Thyroid gland (tissue), 4 donors: ENCODE measurements around the gene THOC2. TPM values are rescaled to one million over a fixed set of nuclear protein-coding genes. Genes with fewer than 3 reads are reported as not detected.
"Not testable (repeated sequence)": the region's sequence is repeated elsewhere in the genome, so short reads cannot be mapped to it uniquely, and the experiment has no call there.

Experiments used
- DNase-seq, 2 donors: peaks; one replicate each; pipeline ENCODE4 v3.0.0-alpha.2; 2019
- H3K27ac ChIP-seq, 3 donors: fragments of 200-600 bp; sonication (generic); 1 replicate in 2 of 3; 2 replicates in 1 of 3; pipeline ENCODE4 v1.5.1; 2016 to 2019; ENCODE audit warnings: mild to moderate bottlenecking in 1 of 3, moderate library complexity in 1 of 3
- H3K27me3 ChIP-seq: fragments of 200-600 bp; sonication (generic); one replicate; pipeline ENCODE4 v1.5.1; 2019
- H3K36me3 ChIP-seq, 2 donors: fragments of 200-600 bp; sonication (generic); one replicate each; pipeline ENCODE4 v1.5.1; 2016 to 2019
- H3K4me1 ChIP-seq, 2 donors: fragments of 200-600 bp; sonication (generic); one replicate each; pipeline ENCODE4 v1.5.1; 2017 to 2019
- H3K4me3 ChIP-seq, 3 donors: fragments of 200-600 bp; sonication (generic); replicated peaks in 1 of 3; 1 replicate in 2 of 3; 2 replicates in 1 of 3; pipeline ENCODE4 v1.5.1; 2016; ENCODE audit warnings: mild to moderate bottlenecking in 1 of 3
- H3K9me3 ChIP-seq: fragments of 200-600 bp; sonication (generic); one replicate; pipeline ENCODE4 v1.5.1; 2017
- POLR2A ChIP-seq, 2 donors: fragments of 450-650 bp; IDR thresholded peaks; one replicate each; pipeline ENCODE4 v1.6.1; 2017; ENCODE audit warnings: antibody characterized with exemption in 2 of 2, mild to moderate bottlenecking in 2 of 2, moderate library complexity in 1 of 2
- WGBS, 2 donors: methylation state at CpG; one replicate each; pipeline ENCODE4 v1.1.5; 2017; 5-methylcytosine and 5-hydroxymethylcytosine counted together
- intact Hi-C: fragments of 100-400 bp; cut with DNase I; formaldehyde crosslinking; loops from one replicate; pipeline ENCODE4 v1.15.1; 2023
- total RNA-seq, 4 donors: library from RNA; depleted of rRNA; stranded (reverse); fragments of >200 nt; gene quantifications; one replicate each; pipeline ENCODE4 v1.2.3, GENCODE V29; 2016
- TF ChIP-seq, protein P1 (sequence below), 6 experiments: fragments of 200-600 bp in 3 of 6; fragments of 450-650 bp in 3 of 6; sonication (generic) in 3 of 6; IDR thresholded peaks; one replicate each; pipeline ENCODE4 v1.5.1; 2016 to 2019; ENCODE audit warnings: antibody characterized with exemption in 6 of 6, mild to moderate bottlenecking in 2 of 6, inconsistent platforms in 1 of 6, moderate library complexity in 1 of 6

The THOC2 gene
- total RNA-seq, 4 donors from 2014 or later: 117 to 229 (median 137) TPM

DNA sequence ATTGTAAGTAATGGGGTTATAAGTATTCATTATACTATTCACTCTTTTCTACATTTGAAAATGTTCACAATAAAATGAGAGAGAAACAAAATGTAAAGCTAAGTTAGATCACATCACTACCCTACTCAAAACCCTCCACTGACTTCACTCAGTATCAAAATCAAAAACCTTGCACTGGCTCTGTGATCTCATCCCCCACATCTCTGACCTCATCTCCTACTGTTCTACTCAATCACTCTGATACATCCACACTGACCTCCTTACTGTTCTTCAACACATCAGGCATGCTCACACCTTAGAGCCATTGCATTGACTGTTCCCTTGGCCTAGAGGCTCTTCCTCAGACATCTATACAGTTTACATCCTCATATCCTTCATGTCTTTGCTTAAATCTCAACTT lies 50.7 kb downstream of the THOC2 start:
- no peaks in the 10 kb centered on the region for H3K36me3 ChIP-seq
- H3K27ac ChIP-seq: no peak overlapping the region
- intact Hi-C loops: no loop called here
- DNase-seq: no peak
- H3K27me3 ChIP-seq: no peaks in the 10 kb centered on the region
- H3K9me3 ChIP-seq: no peaks in the 10 kb centered on the region
- TF ChIP-seq, protein P1, sequence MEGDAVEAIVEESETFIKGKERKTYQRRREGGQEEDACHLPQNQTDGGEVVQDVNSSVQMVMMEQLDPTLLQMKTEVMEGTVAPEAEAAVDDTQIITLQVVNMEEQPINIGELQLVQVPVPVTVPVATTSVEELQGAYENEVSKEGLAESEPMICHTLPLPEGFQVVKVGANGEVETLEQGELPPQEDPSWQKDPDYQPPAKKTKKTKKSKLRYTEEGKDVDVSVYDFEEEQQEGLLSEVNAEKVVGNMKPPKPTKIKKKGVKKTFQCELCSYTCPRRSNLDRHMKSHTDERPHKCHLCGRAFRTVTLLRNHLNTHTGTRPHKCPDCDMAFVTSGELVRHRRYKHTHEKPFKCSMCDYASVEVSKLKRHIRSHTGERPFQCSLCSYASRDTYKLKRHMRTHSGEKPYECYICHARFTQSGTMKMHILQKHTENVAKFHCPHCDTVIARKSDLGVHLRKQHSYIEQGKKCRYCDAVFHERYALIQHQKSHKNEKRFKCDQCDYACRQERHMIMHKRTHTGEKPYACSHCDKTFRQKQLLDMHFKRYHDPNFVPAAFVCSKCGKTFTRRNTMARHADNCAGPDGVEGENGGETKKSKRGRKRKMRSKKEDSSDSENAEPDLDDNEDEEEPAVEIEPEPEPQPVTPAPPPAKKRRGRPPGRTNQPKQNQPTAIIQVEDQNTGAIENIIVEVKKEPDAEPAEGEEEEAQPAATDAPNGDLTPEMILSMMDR (IDR thresholded peaks at IDR 0.05): no peak
- no peak for TF ChIP-seq POLR2A (IDR thresholded peaks at IDR 0.05)
- H3K4me1 ChIP-seq: peaks cover 3 to 11% of the 10 kb centered on the region in 2 donors
- H3K4me3 ChIP-seq: no peak overlapping the region

DNA sequence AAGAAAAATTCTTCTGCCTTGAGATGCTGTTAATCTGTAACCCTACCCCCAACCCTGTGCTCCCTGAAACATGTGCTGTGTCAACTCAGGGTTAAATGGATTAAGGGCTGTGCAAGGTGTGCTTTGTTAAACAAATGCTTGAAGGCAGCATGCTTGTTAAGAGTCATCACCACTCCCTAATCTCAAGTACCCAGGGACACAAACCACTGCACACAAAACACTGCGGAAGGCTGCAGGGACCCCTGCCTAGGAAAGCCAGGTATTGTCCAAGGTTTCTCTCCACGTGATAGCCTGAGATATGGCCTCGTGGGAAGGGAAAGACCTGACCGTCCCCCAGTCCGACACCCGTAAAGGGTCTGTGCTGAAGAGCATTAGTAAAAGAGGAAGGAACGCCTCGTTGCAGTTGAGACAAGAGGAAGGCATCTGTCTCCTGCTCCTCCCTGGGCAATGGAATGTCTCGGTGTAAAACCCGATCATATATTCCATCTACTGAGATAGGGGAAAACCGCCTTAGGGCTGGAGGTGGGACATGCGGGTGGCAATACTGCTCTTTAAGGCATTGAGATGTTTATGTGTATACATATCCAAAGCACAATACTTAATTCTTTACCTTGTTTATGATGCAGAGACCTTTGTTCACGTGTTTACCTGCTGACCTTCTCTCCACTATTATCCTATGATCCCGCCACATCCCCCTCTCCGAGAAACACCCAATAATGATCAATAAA lies 53.0 kb downstream of the THOC2 start:
- H3K27me3 ChIP-seq, H3K27ac ChIP-seq, H3K4me3 ChIP-seq, H3K9me3 ChIP-seq, intact Hi-C loops, H3K36me3 ChIP-seq: not testable (repeated sequence)
- DNase-seq: peak; percentile 22 to 34
- H3K4me1 ChIP-seq: peaks cover 3 to 16% of the 10 kb centered on the region in 2 donors
- WGBS, 2 donors: 61 to 62% methylated on average over 9 to 12 of the region's 15 CpGs

DNA sequence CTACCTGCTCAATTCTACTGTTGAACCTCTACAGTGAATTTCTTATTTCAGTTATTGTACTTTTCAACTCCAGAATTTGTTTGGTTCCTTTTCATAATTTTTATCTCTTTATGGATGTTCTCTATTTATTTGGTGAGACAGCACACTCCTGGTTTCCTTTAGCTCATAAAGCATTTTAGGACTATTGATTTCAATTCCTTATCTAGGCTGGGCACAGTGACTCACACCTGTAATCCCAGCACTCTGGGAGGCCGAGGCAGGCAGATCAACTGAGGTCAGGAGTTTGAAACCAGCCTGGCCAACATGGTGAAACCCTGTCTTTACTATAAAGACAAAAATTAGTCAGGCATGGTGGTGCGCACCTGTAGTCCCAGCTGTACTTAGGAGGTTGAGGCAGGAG lies 57.7 kb downstream of the THOC2 start:
- 95 to 100% methylated on average over 2 of the region's 2 CpGs for WGBS, 2 donors
- intact Hi-C loops: no loop called here
- Histone ChIP-seq H3K27me3 (no peaks in the 10 kb centered on the region), H3K27ac (no peak overlapping the region), H3K9me3 (no peaks in the 10 kb centered on the region), H3K4me3 (no peak overlapping the region), H3K36me3 (no peaks in the 10 kb centered on the region), H3K4me1 (peaks cover 3 to 13% of the 10 kb centered on the region in 2 donors)
- TF ChIP-seq, protein P1 (IDR thresholded peaks at IDR 0.05): no peak
- no peak for TF ChIP-seq POLR2A (IDR thresholded peaks at IDR 0.05)
- DNase-seq: no peak

DNA sequence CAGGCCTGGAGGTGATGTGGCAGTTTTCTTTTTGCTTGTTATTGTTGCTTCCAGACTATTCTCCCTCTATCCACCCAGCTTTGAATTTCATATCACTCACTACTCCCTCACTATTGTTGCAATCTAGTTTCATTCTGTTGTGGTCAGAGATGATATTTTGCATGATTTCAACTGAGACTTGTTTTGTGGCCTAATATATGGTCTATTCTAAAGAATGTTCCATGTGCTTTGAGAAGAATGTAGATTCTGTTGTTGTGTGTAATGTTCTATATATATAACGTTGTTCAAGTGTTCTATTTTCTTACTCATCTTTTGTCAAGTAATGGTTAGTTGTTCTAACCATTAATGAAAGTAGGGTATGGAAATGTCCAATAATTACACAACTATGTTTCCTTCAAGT lies 59.0 kb downstream of the THOC2 start:
- DNase-seq: no peak
- intact Hi-C loops: no loop called here
- Histone ChIP-seq H3K4me3 (no peak overlapping the region), H3K27ac (no peak overlapping the region), H3K4me1 (peaks cover 0 to 7% of the 10 kb centered on the region in 2 donors), H3K27me3 (no peaks in the 10 kb centered on the region), H3K36me3 (no peaks in the 10 kb centered on the region), H3K9me3 (no peaks in the 10 kb centered on the region)
- WGBS, 2 donors: 86 to 96% methylated on average over 1 of the region's 1 CpG
- TF ChIP-seq, protein P1 (IDR thresholded peaks at IDR 0.05): no peak
- no peak for TF ChIP-seq POLR2A (IDR thresholded peaks at IDR 0.05)

DNA sequence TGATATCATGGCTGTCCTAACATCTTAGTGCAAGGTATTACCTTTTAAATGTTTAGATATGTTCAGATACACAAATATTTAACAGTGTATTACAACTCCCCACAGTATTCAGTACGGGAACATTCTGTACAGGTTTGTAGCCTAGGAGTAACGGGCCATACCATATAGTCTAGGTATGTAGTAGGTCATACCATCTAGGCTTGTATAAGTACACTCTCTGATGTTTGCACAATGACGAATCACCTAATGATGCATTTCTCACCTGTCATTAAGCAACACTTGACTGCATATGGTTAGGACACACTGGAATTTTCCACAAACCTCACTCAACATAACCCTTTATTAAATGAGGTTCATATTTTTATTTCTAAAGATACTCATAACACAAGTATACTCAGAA lies 67.7 kb downstream of the THOC2 start:
- intact Hi-C loops: no loop called here
- Histone ChIP-seq H3K36me3 (no peaks in the 10 kb centered on the region), H3K27ac (no peak overlapping the region), H3K4me3 (no peak overlapping the region), H3K9me3 (no peaks in the 10 kb centered on the region), H3K27me3 (no peaks in the 10 kb centered on the region), H3K4me1 (no peaks in the 10 kb centered on the region)
- TF ChIP-seq, protein P1 (IDR thresholded peaks at IDR 0.05): no peak
- TF ChIP-seq POLR2A (IDR thresholded peaks at IDR 0.05): no peak
- no peak for DNase-seq
- 96 to 100% methylated on average over 3 of the region's 3 CpGs for WGBS, 2 donors

DNA sequence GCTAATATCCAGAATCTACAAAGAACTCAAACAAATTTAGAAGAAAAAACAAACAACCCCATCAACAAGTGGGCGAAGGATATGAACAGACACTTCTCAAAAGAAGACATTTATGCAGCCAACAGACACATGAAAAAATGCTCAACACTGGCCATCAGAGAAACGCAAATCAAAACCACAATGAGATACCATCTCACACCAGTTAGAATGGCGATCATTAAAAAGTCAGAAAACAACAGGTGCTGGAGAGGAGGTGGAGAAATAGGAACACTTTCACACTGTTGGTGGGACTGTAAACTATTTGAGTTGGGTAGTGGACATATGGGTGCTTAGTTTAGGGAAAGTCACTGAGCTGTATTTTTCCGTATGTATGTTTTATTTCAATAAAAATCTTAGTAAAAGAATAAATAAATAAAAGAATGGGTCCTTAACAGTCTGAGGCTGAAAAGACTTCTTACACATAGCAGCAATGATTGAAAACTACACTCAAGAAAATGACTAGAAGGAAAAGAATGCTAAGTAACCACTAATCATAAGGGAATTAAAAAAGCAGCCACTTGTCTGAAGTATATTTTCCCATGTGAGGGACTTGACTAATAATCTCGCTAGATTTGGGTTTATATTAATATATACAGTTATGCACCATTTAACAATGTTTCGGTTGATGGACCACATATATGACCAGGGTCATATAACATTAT lies 68.2 kb downstream of the THOC2 start:
- WGBS, 2 donors: 89 to 99% methylated on average over 6 of the region's 6 CpGs
- H3K9me3 ChIP-seq, intact Hi-C loops, H3K27me3 ChIP-seq, H3K36me3 ChIP-seq, H3K27ac ChIP-seq, H3K4me1 ChIP-seq, H3K4me3 ChIP-seq, DNase-seq: not testable (repeated sequence)

DNA sequence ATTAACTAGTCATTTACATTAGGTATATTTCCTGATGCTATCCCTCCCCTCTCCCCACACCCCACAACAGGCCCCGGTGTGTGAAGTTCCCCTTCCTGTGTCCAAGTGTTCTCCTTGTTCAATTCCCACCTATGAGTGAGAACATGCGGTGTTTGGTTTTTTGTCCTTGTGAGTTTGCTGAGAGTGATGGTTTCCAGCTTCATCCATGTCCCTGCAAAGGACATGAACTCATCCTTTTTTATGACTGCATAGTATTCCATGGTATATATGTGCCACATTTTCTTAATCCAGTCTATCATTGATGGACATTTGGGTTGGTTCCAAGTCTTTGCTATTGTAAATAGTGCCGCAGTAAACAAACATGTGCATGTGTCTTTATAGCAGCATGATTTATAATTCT lies 69.1 kb downstream of the THOC2 start:
- DNase-seq, intact Hi-C loops, H3K4me1 ChIP-seq: not testable (repeated sequence)

DNA sequence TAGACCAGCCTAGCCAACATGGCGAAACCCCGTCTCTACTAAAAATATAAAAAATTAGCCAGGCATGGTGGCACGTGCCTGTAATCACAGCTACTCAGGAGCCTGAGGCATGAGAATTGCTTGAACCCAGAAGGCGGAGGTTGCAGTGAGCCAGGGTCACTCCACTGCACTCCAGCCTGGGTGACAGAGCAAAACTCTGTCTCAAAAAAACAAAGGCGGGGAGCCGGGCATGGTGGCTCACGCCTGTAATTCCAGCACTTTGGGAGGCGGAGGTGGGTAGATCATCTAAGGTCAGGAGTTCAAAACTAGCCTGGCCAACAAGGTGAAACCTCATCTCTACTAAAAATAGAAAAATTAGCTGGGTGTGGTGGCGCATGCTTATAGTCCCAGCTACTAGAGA lies 76.3 kb downstream of the THOC2 start:
- 91 to 98% methylated on average over 7 to 9 of the region's 9 CpGs for WGBS, 2 donors
- H3K36me3 ChIP-seq, DNase-seq, H3K9me3 ChIP-seq, H3K27ac ChIP-seq, H3K4me3 ChIP-seq, H3K27me3 ChIP-seq, H3K4me1 ChIP-seq, intact Hi-C loops: not testable (repeated sequence)

More for the DNA sequence above, 69.1 kb downstream of the THOC2 start:
- 90 to 97% methylated on average over 3 of the region's 3 CpGs for WGBS, 2 donors
- not testable (repeated sequence) for H3K27me3 ChIP-seq, H3K9me3 ChIP-seq, H3K36me3 ChIP-seq, H3K27ac ChIP-seq, H3K4me3 ChIP-seq

DNA sequence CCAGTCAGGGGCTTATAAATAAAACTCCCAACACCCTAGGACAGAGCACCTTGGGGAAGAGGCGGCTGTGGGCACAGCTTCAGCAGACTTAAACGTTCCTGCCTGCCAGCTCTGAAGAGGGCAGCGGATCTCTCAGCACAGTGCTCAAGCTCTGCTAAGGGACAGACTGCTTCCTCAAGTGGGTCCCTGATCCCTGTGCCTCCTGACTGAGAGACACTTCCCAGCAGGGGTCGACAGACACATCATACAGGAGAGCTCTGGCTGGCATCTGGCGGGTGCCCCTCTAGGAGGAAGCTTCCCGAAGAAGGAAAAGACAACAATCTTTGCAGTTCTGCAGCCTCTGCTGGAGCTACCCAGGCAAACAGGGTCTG lies 84.1 kb downstream of the THOC2 start:
- Histone ChIP-seq H3K27ac (peak overlapping the region in 2 of 3 donors; percentile 39 to 49), H3K4me1 (peaks cover 6 to 12% of the 10 kb centered on the region in 2 donors)
- intact Hi-C loops, H3K9me3 ChIP-seq, H3K27me3 ChIP-seq, H3K4me3 ChIP-seq, H3K36me3 ChIP-seq, DNase-seq: not testable (repeated sequence)
- WGBS, 2 donors: 0 to 50% methylated on average over 1 to 3 of the region's 6 CpGs
